Keratinocyte (primary cell): Measurements from ENCODE around the gene AGAP1. TPM values are rescaled to one million over a fixed set of nuclear protein-coding genes. Genes with fewer than 3 reads are reported as not detected.

Experiments
- DNase-seq: peaks from one replicate; pipeline ENCODE4 v3.0.0-alpha.2; 2011; ENCODE audit warnings: low read depth, missing footprints, low spot score
- FAIRE-seq: peaks from 2 replicates; lab custom pipeline; 2011; peaks lifted over from hg19 to GRCh38; lab: Jason Lieb, UNC
- H2AFZ ChIP-seq: 2 replicates; pipeline ENCODE4 v1.6.0; 2012; ENCODE audit warnings: low read length, control low read depth, inconsistent platforms; ENCODE audit not compliant: control insufficient read depth
- H3K27ac ChIP-seq: 2 replicates; pipeline ENCODE4 v1.5.1; 2011; ENCODE audit warnings: low read length; ENCODE audit not compliant: control insufficient read depth, insufficient read depth
- H3K27me3 ChIP-seq: 3 replicates; pipeline ENCODE4 v1.6.0; 2011; ENCODE audit warnings: low read length; ENCODE audit not compliant: control insufficient read depth, insufficient read depth; ENCODE audit errors: extremely low read depth
- H3K36me3 ChIP-seq, 2 experiments: 2 replicates in 1 of 2; 3 replicates in 1 of 2; pipeline ENCODE4 v1.5.1; 2011; ENCODE audit warnings: low read length in 2 of 2, mild to moderate bottlenecking in 1 of 2; ENCODE audit not compliant: control insufficient read depth in 2 of 2, insufficient read depth in 2 of 2; ENCODE audit errors: extremely low read depth in 1 of 2
- H3K4me1 ChIP-seq: 3 replicates; pipeline ENCODE4 v1.5.1; 2011; ENCODE audit warnings: low read length; ENCODE audit not compliant: control insufficient read depth, insufficient read depth; ENCODE audit errors: extremely low read depth
- H3K4me2 ChIP-seq: 3 replicates; pipeline ENCODE4 v1.6.0; 2011; ENCODE audit warnings: low read depth, low read length; ENCODE audit not compliant: control insufficient read depth, insufficient read depth; ENCODE audit errors: extremely low read depth
- H3K4me3 ChIP-seq, 3 experiments: fragments of 200-600 bp in 1 of 3; sonication (generic) in 1 of 3; 2 replicates in 2 of 3; 3 replicates in 1 of 3; pipeline ENCODE4 v1.5.1; 2011 to 2016; ENCODE audit warnings: low read length in 3 of 3, mild to moderate bottlenecking in 3 of 3, control low read depth in 2 of 3, inconsistent platforms in 1 of 3, low read depth in 1 of 3, mixed read lengths in 1 of 3, mixed run types in 1 of 3, moderate library complexity in 1 of 3; ENCODE audit not compliant: control insufficient read depth in 2 of 3, insufficient read depth in 2 of 3; ENCODE audit errors: extremely low read depth in 1 of 3
- H3K79me2 ChIP-seq: 2 replicates; pipeline ENCODE4 v1.6.0; 2012; ENCODE audit warnings: low read length; ENCODE audit not compliant: control insufficient read depth, insufficient read depth
- H3K9ac ChIP-seq: 3 replicates; pipeline ENCODE4 v1.6.0; 2011; ENCODE audit warnings: low read length; ENCODE audit not compliant: control insufficient read depth, insufficient read depth; ENCODE audit errors: extremely low read depth
- H3K9me1 ChIP-seq: 3 replicates; pipeline ENCODE4 v1.6.0; 2011; ENCODE audit warnings: low read length; ENCODE audit not compliant: control insufficient read depth, insufficient read depth; ENCODE audit errors: extremely low read depth
- H3K9me3 ChIP-seq: 2 replicates; pipeline ENCODE4 v1.5.1; 2012; ENCODE audit warnings: low read depth, low read length; ENCODE audit not compliant: control insufficient read depth
- H4K20me1 ChIP-seq: 3 replicates; pipeline ENCODE4 v1.6.0; 2011; ENCODE audit warnings: low read length; ENCODE audit not compliant: control insufficient read depth, insufficient read depth; ENCODE audit errors: extremely low read depth
- CTCF ChIP-seq, 3 experiments: IDR thresholded peaks in 1 of 3; conservative IDR thresholded peaks in 1 of 3; optimal IDR thresholded peaks in 1 of 3; 2 replicates in 2 of 3; 3 replicates in 1 of 3; pipeline versions ENCODE3 to v1.5.1; 2011; ENCODE audit warnings: low read length in 3 of 3, mild to moderate bottlenecking in 3 of 3, moderate library complexity in 2 of 3, control low read depth in 1 of 3, inconsistent platforms in 1 of 3; ENCODE audit not compliant: insufficient read depth in 2 of 3; ENCODE audit errors: extremely low read depth in 1 of 3
- EZH2 ChIP-seq: IDR thresholded peaks from one replicate; pipeline ENCODE4 v1.6.1; 2012; ENCODE audit warnings: inconsistent platforms, mild to moderate bottlenecking, low read length, moderate library complexity
- dilution Hi-C: fragments of 300-500 bp; cut with MboI; formaldehyde crosslinking; loops from one replicate; pipeline ENCODE4 v1.7.0; 2020; ENCODE audit warnings: low sequenced_read_pairs; ENCODE audit not compliant: extremely low pct_ligation_motif_present
- polyA plus RNA-seq, 5 experiments: library from polyadenylated mRNA; depleted of rRNA in 3 of 5; stranded (reverse) in 3 of 5; stranded (forward) in 1 of 5; unstranded in 1 of 5; fragments of >200 nt; gene quantifications; 1 replicate in 1 of 5; 2 replicates in 3 of 5; 3 replicates in 1 of 5; pipeline versions ENCODE4 v1.2.1 to v1.2.3, GENCODE V29; 2011 to 2012; ENCODE audit warnings: missing spikeins in 2 of 5, low read depth in 1 of 5, low replicate concordance in 1 of 5

Gene AGAP1
- polyA plus RNA-seq, 1 donor (not counting 4 experiments of a cell fraction or from before 2014, with no cell fraction given), result 12.6 TPM

- dilution Hi-C loops, result no loop called here
- H3K4me1 ChIP-seq, result no peaks in the 10 kb centered on the region
- no peak for TF ChIP-seq EZH2
- TF ChIP-seq CTCF (optimal IDR thresholded peaks at IDR 0.05 in 1 of 3, IDR thresholded peaks at IDR 0.05 in 1 of 3, conservative IDR thresholded peaks at IDR 0.05 in 1 of 3; ENCODE audit: extremely low read depth in 1 of 3, insufficient read depth in 2 of 3, low read length in 3 of 3), result no peak
- peaks cover 23% of the 10 kb centered on the region for H3K79me2 ChIP-seq
- no peak for FAIRE-seq
- no peak overlapping the region for H3K9ac ChIP-seq
- H3K9me3 ChIP-seq, result no peaks in the 10 kb centered on the region
- no peak overlapping the region for H2AFZ ChIP-seq
- no peaks in the 10 kb centered on the region for H3K36me3 ChIP-seq
- no peaks in the 10 kb centered on the region for H3K27me3 ChIP-seq
- no peak for DNase-seq
- no peak overlapping the region for H3K4me2 ChIP-seq
- no peak overlapping the region for H3K27ac ChIP-seq
- no peaks in the 10 kb centered on the region for H3K9me1 ChIP-seq
- H4K20me1 ChIP-seq, result peaks cover 5% of the 10 kb centered on the region
- H3K4me3 ChIP-seq, result no peak overlapping the region
Measured at GRCh38 chr2:235612181-235612950, 118.5 kb downstream of the AGAP1 start.

- H3K4me2 ChIP-seq, result no peak overlapping the region
- peaks cover 23% of the 10 kb centered on the region for H3K79me2 ChIP-seq
- H3K4me3 ChIP-seq, result no peak overlapping the region
- H3K27me3 ChIP-seq, result no peaks in the 10 kb centered on the region
- no peak for DNase-seq
- FAIRE-seq, result no peak
- H3K9ac ChIP-seq, result no peak overlapping the region
- H3K9me1 ChIP-seq, result no peaks in the 10 kb centered on the region
- no peak overlapping the region for H3K27ac ChIP-seq
- no peak overlapping the region for H2AFZ ChIP-seq
- dilution Hi-C loops, result no loop called here
- TF ChIP-seq CTCF (optimal IDR thresholded peaks at IDR 0.05 in 1 of 3, IDR thresholded peaks at IDR 0.05 in 1 of 3, conservative IDR thresholded peaks at IDR 0.05 in 1 of 3; ENCODE audit: extremely low read depth in 1 of 3, insufficient read depth in 2 of 3, low read length in 3 of 3), result no peak
- TF ChIP-seq EZH2, result no peak
- H3K9me3 ChIP-seq, result no peaks in the 10 kb centered on the region
- no peaks in the 10 kb centered on the region for H3K4me1 ChIP-seq
- H4K20me1 ChIP-seq, result peaks cover 5% of the 10 kb centered on the region
- no peaks in the 10 kb centered on the region for H3K36me3 ChIP-seq
Measured at GRCh38 chr2:235613649-235614048, 119.8 kb downstream of the AGAP1 start.
